Measurements from ENCODE around the gene LIN28A. TPM values are rescaled to one million over a fixed set of nuclear protein-coding genes. Genes with fewer than 3 reads are reported as not detected.

Gene LIN28A
- total RNA-seq, 1 donor from 2014 or later = 97.3 TPM

DNA sequence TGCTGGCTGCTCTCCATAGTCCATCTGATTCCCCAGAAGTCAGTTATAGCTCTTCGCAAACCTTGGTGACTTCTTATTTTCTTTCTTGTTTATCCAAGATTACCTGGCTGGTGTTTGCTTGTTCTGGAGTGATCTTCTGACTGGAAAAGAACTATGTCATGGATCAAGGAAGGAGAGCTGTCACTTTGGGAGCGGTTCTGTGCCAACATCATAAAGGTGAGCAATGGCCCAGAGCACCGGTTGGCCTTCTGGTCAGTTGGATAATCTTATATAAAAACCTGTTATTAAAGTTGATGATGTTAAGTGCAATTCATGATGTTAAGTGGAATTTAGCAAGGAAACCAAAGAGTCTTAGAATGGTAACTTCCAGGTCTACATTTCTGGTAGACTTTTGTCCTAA, 22.2 kb downstream of the LIN28A start:
- Mint-ChIP-seq H3K27me3 (ENCODE audit: unreplicated experiment) (peaks cover 6% of the 10 kb centered on the region), H3K36me3 (ENCODE audit: unreplicated experiment) (no peaks in the 10 kb centered on the region), H3K27ac (ENCODE audit: unreplicated experiment) (peak overlapping the region; percentile 13), H3K4me3 (ENCODE audit: unreplicated experiment) (peak overlapping the region; percentile 100), H3K9me3 (ENCODE audit: unreplicated experiment) (peaks cover 3% of the 10 kb centered on the region), H3K4me1 (ENCODE audit: low read depth, unreplicated experiment) (peaks cover 6% of the 10 kb centered on the region)
- TF ChIP-seq, protein P1, sequence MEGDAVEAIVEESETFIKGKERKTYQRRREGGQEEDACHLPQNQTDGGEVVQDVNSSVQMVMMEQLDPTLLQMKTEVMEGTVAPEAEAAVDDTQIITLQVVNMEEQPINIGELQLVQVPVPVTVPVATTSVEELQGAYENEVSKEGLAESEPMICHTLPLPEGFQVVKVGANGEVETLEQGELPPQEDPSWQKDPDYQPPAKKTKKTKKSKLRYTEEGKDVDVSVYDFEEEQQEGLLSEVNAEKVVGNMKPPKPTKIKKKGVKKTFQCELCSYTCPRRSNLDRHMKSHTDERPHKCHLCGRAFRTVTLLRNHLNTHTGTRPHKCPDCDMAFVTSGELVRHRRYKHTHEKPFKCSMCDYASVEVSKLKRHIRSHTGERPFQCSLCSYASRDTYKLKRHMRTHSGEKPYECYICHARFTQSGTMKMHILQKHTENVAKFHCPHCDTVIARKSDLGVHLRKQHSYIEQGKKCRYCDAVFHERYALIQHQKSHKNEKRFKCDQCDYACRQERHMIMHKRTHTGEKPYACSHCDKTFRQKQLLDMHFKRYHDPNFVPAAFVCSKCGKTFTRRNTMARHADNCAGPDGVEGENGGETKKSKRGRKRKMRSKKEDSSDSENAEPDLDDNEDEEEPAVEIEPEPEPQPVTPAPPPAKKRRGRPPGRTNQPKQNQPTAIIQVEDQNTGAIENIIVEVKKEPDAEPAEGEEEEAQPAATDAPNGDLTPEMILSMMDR (IDR thresholded peaks at IDR 0.05; ENCODE audit: partially characterized antibody, unreplicated experiment) = no peak
- DNase-seq = no peak

DNA sequence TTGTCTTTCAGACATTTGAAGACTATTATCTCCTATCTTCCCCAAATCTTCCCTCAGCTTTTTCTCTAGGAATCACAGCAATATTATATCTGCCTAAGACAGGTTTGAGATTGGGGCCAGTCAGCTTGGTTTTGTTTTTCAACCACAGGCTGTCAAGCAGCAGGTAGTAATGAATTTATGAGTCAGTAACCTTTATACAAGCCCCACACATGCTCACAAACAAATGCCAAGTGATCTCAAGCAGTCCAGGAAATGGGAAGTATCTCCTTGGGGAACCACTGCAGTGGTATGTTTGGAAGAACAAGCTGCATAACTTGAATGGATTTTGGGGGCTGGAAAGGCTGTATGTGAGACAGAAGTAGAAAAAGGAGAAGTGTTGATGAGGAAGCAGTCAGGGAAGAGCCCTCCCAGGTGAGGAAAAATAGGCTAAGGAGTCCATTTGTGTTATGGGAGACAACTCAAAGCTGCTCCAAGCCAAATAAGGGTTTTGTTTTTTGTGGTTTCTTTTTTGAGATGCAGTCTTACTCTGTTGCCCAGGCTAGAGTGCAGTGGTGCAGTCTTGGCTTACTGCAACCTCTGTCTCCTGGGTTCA, 23.6 kb downstream of the LIN28A start:
- H3K4me3 Mint-ChIP-seq (ENCODE audit: unreplicated experiment) = no peak overlapping the region
- TF ChIP-seq, protein P1 (IDR thresholded peaks at IDR 0.05; ENCODE audit: partially characterized antibody, unreplicated experiment) = no peak
- no peak overlapping the region for H3K27ac Mint-ChIP-seq (ENCODE audit: unreplicated experiment)
- H3K36me3 Mint-ChIP-seq (ENCODE audit: unreplicated experiment) = no peaks in the 10 kb centered on the region
- no peak for DNase-seq
- H3K27me3 Mint-ChIP-seq (ENCODE audit: unreplicated experiment) = peaks cover 6% of the 10 kb centered on the region
- peaks cover 3% of the 10 kb centered on the region for H3K9me3 Mint-ChIP-seq (ENCODE audit: unreplicated experiment)
- H3K4me1 Mint-ChIP-seq (ENCODE audit: low read depth, unreplicated experiment) = peaks cover 6% of the 10 kb centered on the region

DNA sequence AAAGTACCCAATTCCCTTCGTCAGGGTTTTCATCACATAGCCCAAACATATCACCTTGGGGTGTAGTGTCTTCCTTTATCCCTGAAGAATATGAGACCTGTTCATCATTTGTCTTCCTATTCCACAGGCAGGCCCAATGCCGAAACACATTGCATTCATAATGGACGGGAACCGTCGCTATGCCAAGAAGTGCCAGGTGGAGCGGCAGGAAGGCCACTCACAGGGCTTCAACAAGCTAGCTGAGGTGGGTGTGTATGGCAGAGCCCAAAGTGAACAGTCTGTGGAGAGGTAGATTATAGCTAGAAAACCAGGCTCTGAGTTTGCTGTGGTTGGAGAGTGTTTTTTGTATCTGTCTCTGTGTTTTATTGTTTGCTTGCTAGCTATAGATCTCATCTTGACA, 27.4 kb downstream of the LIN28A start:
- Mint-ChIP-seq H3K4me1 (ENCODE audit: low read depth, unreplicated experiment) (peaks cover 2% of the 10 kb centered on the region), H3K9me3 (ENCODE audit: unreplicated experiment) (no peaks in the 10 kb centered on the region), H3K4me3 (ENCODE audit: unreplicated experiment) (no peak overlapping the region), H3K27ac (ENCODE audit: unreplicated experiment) (no peak overlapping the region), H3K27me3 (ENCODE audit: unreplicated experiment) (no peaks in the 10 kb centered on the region), H3K36me3 (ENCODE audit: unreplicated experiment) (no peaks in the 10 kb centered on the region)
- no peak for DNase-seq
- TF ChIP-seq, protein P1 (IDR thresholded peaks at IDR 0.05; ENCODE audit: partially characterized antibody, unreplicated experiment) = no peak

DNA sequence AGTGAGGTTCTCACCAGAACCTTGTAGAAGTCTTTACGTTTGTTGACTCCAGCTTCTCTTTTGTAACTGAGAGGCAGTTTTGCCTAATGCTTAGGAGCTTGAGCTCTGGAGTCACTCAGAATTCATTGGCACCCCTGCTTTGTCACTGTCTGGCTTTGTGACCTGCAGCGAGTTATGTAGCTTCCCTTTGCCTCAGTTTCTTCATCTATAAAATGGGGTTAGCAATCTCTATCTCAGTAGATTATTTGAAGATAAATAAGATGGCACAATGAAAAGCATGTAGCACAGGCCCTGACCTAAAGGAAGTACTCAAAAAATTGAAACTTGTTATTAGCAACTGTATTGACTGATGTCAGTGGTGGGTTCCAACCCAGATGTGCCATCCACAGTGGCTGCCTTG, 29.6 kb downstream of the LIN28A start:
- no peaks in the 10 kb centered on the region for H3K4me1 Mint-ChIP-seq (ENCODE audit: low read depth, unreplicated experiment)
- no peak overlapping the region for H3K27ac Mint-ChIP-seq (ENCODE audit: unreplicated experiment)
- H3K9me3 Mint-ChIP-seq (ENCODE audit: unreplicated experiment) = no peaks in the 10 kb centered on the region
- H3K36me3 Mint-ChIP-seq (ENCODE audit: unreplicated experiment) = no peaks in the 10 kb centered on the region
- no peak overlapping the region for H3K4me3 Mint-ChIP-seq (ENCODE audit: unreplicated experiment)
- no peak for DNase-seq
- no peaks in the 10 kb centered on the region for H3K27me3 Mint-ChIP-seq (ENCODE audit: unreplicated experiment)
- TF ChIP-seq, protein P1 (IDR thresholded peaks at IDR 0.05; ENCODE audit: partially characterized antibody, unreplicated experiment) = no peak

DNA sequence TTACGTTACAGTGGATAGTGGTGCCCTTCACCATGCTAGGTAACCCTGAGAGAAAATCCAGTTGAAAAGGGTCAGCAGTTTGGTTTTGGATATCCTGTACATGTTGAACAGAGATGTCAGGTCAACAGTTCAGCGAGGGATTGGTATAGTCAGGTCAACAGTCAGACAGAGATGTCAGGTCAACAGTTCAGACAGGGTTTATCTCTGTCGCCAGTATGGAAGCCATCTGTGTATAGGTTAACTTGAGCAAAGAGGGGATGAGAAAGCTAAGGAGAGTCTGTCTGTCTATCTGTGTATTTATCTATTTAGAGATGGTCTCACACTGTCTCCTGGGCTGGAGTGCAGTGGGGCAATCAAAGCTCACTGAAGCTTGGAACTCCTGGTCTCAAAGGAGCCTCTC, 39.3 kb downstream of the LIN28A start:
- H3K27me3 Mint-ChIP-seq (ENCODE audit: unreplicated experiment) = no peaks in the 10 kb centered on the region
- TF ChIP-seq, protein P1 (IDR thresholded peaks at IDR 0.05; ENCODE audit: partially characterized antibody, unreplicated experiment) = no peak
- no peak overlapping the region for H3K4me3 Mint-ChIP-seq (ENCODE audit: unreplicated experiment)
- DNase-seq = no peak
- no peaks in the 10 kb centered on the region for H3K36me3 Mint-ChIP-seq (ENCODE audit: unreplicated experiment)
- H3K27ac Mint-ChIP-seq (ENCODE audit: unreplicated experiment) = no peak overlapping the region
- H3K4me1 Mint-ChIP-seq (ENCODE audit: low read depth, unreplicated experiment) = no peaks in the 10 kb centered on the region
- no peaks in the 10 kb centered on the region for H3K9me3 Mint-ChIP-seq (ENCODE audit: unreplicated experiment)
